HG03159 (cell line): ENCODE results near the gene ANKRD13D.

Experiments
- ATAC-seq: cut with Tn5 transposase; IDR thresholded peaks from one replicate; pipeline ENCODE4 v1.9.1; 2021; ENCODE audit warnings: mild to moderate bottlenecking, moderate library complexity; ENCODE audit not compliant: unreplicated experiment

ANKRD13D gene

GRCh38 chr11:67285541-67286498, 3.3 kb upstream of the ANKRD13D start:
- ATAC-seq: no peak

GRCh38 chr11:67286621-67287333, 2.3 kb upstream of the ANKRD13D start:
- ATAC-seq: no peak

GRCh38 chr11:67287355-67288197, 1.5 kb upstream of the ANKRD13D start:
- ATAC-seq: no peak

- ATAC-seq: no peak
Measured at GRCh38 chr11:67288198-67288451, 978 bp upstream of the ANKRD13D start.

GRCh38 chr11:67288452-67289225, 464 bp upstream of the ANKRD13D start:
- ATAC-seq: peak; percentile 58

GRCh38 chr11:67289651-67290479, 762 bp downstream of the ANKRD13D start:
- ATAC-seq: peak; percentile 0

GRCh38 chr11:67290801-67291200, 1.7 kb downstream of the ANKRD13D start:
- no peak for ATAC-seq

GRCh38 chr11:67291481-67292381, 2.6 kb downstream of the ANKRD13D start:
- no peak for ATAC-seq

- no peak for ATAC-seq
Measured at GRCh38 chr11:67292671-67293070, 3.6 kb downstream of the ANKRD13D start.

GRCh38 chr11:67293090-67293489, 4.0 kb downstream of the ANKRD13D start:
- no peak for ATAC-seq

GRCh38 chr11:67295846-67296245, 6.7 kb downstream of the ANKRD13D start:
- ATAC-seq: no peak

GRCh38 chr11:67298786-67299185, 9.7 kb downstream of the ANKRD13D start:
- no peak for ATAC-seq

GRCh38 chr11:67299471-67300191, 10.5 kb downstream of the ANKRD13D start:
- no peak for ATAC-seq

GRCh38 chr11:67300256-67300755, 11.2 kb downstream of the ANKRD13D start:
- no peak for ATAC-seq

GRCh38 chr11:67300756-67301312, 11.7 kb downstream of the ANKRD13D start:
- no peak for ATAC-seq

GRCh38 chr11:67301313-67301921, 12.3 kb downstream of the ANKRD13D start:
- ATAC-seq: no peak

- no peak for ATAC-seq
Measured at GRCh38 chr11:67301951-67302516, 12.9 kb downstream of the ANKRD13D start.
